HG03139 (cell line): ENCODE measurements around the gene HSD11B2.

Source experiments
- ATAC-seq: cut with Tn5 transposase; IDR thresholded peaks from one replicate; pipeline ENCODE4 v1.9.1; 2021; ENCODE audit not compliant: unreplicated experiment

HSD11B2 gene

GRCh38 chr16:67448580-67448979 lies 17.7 kb downstream of the HSD11B2 start:
- ATAC-seq = no peak

GRCh38 chr16:67449336-67449735 lies 18.4 kb downstream of the HSD11B2 start:
- no peak for ATAC-seq

- no peak for ATAC-seq
Measured at GRCh38 chr16:67449739-67450138, 18.8 kb downstream of the HSD11B2 start.

DNA sequence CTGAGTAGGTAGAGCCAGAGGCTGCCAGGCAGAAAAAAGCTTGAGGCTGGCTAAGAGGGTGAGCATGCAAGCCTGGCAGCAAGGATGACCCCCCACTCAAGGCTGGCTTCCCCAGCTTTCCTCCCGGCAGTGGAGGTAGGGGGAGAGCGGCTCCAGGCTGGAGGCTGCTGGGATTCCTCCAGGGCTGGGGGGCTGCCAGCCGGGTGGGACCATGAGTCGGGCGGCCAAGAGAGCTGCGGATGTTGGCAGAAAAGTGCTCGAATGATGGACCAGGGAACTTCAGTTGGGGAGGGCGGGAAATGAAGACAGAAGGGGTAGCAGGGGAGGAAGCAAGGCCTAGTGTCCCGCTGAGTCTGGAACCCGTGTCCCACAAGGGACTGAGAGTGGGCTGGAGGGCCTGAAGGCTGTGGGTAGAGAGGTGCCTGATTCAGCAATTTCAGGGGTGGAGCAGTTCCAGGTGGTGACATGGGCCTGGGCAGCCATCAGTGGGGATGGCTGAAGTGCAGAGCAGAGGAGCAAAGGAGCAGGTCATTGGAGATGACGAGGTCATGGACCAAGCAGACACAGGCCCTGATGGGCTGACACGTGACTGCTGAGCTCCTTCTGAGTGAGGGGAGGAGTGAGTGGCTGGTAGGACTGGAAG lies 20.3 kb downstream of the HSD11B2 start:
- no peak for ATAC-seq

- ATAC-seq = no peak
Measured at GRCh38 chr16:67451704-67452435, 20.9 kb downstream of the HSD11B2 start.

GRCh38 chr16:67454104-67454503 lies 23.2 kb downstream of the HSD11B2 start:
- ATAC-seq = no peak

DNA sequence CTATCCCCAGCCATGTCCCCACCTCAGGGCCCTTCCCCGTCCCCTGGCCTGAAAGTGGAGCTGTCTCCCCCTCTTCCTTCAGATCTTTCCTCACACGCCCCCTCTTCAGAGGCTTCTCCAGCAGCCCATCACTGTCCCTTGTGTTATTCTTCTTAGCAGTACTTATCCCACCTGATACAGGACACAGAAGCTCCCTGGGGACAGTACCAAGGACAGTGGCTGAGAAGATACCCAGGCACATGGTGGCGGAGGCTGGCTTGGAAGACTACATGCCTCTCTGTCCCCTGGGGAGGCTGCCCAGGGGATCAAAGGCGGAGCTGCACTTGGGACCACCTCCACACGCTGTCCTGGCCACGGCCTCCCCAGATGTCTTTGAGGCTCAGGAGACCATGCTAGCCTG lies 23.9 kb downstream of the HSD11B2 start:
- no peak for ATAC-seq

- ATAC-seq = no peak
Measured at GRCh38 chr16:67456391-67457081, 25.6 kb downstream of the HSD11B2 start.

GRCh38 chr16:67457611-67458010 lies 26.7 kb downstream of the HSD11B2 start:
- no peak for ATAC-seq

GRCh38 chr16:67458121-67458641 lies 27.3 kb downstream of the HSD11B2 start:
- no peak for ATAC-seq

GRCh38 chr16:67459066-67459860 lies 28.3 kb downstream of the HSD11B2 start:
- no peak for ATAC-seq

GRCh38 chr16:67459861-67460150 lies 28.9 kb downstream of the HSD11B2 start:
- no peak for ATAC-seq

- ATAC-seq = no peak
Measured at GRCh38 chr16:67460168-67460567, 29.2 kb downstream of the HSD11B2 start.

- ATAC-seq = no peak
Measured at GRCh38 chr16:67460961-67461360, 30.0 kb downstream of the HSD11B2 start.

- no peak for ATAC-seq
Measured at GRCh38 chr16:67461600-67462278, 30.8 kb downstream of the HSD11B2 start.

- no peak for ATAC-seq
Measured at GRCh38 chr16:67462279-67462655, 31.3 kb downstream of the HSD11B2 start.

DNA sequence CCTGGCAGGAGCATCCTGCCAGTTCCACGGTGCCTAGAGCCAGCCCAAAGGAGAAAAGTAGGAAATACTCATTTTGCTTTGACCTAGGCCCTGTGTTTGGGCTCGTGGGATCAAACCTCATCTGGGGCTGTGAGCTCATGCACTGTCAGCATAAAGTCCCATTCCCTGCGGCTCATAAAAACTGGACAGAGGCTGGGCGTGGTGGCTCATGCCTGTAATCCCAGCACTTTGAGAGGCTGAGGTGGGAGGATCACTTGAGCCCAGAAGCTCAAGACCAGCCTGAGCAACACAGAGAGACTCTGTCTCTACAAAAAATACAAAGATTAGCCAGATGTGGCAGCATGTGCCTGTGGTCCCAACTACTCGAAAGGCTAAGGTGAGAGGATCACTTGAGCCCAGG lies 32.1 kb downstream of the HSD11B2 start:
- no peak for ATAC-seq

DNA sequence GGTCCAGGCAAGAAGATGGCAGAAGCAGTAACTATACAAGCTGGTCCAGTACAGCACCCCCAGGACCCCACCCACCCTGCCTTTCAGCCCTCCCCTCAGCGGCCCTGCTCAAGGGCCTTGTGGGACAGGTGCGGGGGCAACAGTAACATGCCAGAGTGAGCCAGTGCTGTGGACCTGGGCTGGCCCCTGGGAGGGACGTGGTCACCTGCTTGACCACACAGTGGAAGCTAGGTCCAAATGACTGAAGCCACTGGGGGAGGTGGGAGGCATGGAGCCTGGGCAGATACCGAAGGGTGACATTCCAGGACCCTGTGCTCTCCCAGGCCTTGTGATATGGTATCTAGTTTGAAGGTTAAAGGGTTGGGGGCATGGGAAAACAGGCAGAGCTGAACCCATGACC lies 32.8 kb downstream of the HSD11B2 start:
- no peak for ATAC-seq

- ATAC-seq = no peak
Measured at GRCh38 chr16:67464565-67464964, 33.6 kb downstream of the HSD11B2 start.

DNA sequence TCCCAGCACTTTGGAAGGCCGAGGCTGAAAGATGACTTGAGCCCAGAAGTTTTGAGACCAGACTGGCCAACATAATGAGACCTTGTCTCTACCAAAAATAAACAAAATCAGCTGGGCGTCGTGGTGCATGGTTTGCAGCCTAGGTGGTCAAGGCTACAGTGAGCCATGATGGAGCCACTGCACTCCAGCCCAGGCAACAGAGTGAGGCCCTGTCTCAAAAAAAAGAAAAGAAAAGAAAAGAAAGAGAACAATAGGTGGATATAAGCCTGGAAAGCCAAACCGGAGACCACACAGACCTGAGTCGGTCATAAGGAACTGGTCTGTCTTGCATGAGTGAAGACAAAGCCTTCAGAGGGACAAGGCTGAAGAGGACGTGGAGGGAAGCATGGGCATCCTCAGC lies 35.7 kb downstream of the HSD11B2 start:
- no peak for ATAC-seq

GRCh38 chr16:67468731-67469130 lies 37.8 kb downstream of the HSD11B2 start:
- no peak for ATAC-seq
